CD14-positive monocyte (primary cell): ENCODE measurements around the gene PXN. TPM values are rescaled to one million over a fixed set of nuclear protein-coding genes. Genes with fewer than 3 reads are reported as not detected.

Experiments
- DNase-seq, 3 donors: peaks; one replicate each; pipeline ENCODE4 v3.0.0-alpha.2; 2011 to 2022
- H2AFZ ChIP-seq: 2 replicates; pipeline ENCODE4 v1.6.0; 2012; ENCODE audit warnings: mild to moderate bottlenecking, low read depth, low read length, inconsistent platforms; ENCODE audit not compliant: insufficient read depth, poor library complexity, severe bottlenecking
- H3K27ac ChIP-seq, 2 donors: 1 replicate in 1 of 2; 2 replicates in 1 of 2; pipeline ENCODE4 v1.5.1; 2012 to 2013; ENCODE audit warnings: low read length in 2 of 2, control low read depth in 1 of 2, inconsistent platforms in 1 of 2, low read depth in 1 of 2, mild to moderate bottlenecking in 1 of 2
- H3K27me3 ChIP-seq, 2 donors: one replicate each; pipeline versions ENCODE4 v1.6.0 to v1.6.1; 2011 to 2013; ENCODE audit warnings: low read length in 2 of 2; ENCODE audit not compliant: control insufficient read depth in 2 of 2, insufficient read depth in 2 of 2
- H3K36me3 ChIP-seq, 2 donors: replicated peaks in 1 of 2; 1 replicate in 1 of 2; 2 replicates in 1 of 2; pipeline versions ENCODE4 v1.5.1 to v1.6.1; 2012 to 2013; ENCODE audit warnings: low read length in 2 of 2, control low read depth in 1 of 2, inconsistent platforms in 1 of 2, mild to moderate bottlenecking in 1 of 2; ENCODE audit not compliant: insufficient read depth in 2 of 2, control insufficient read depth in 1 of 2
- H3K4me1 ChIP-seq, 2 donors: 1 replicate in 1 of 2; 2 replicates in 1 of 2; pipeline versions ENCODE4 v1.5.1 to v1.6.1; 2012 to 2013; ENCODE audit warnings: low read length in 2 of 2, control low read depth in 1 of 2, inconsistent platforms in 1 of 2, mild to moderate bottlenecking in 1 of 2, moderate library complexity in 1 of 2; ENCODE audit not compliant: insufficient read depth in 2 of 2, control insufficient read depth in 1 of 2
- H3K4me2 ChIP-seq: replicated peaks from 2 replicates; pipeline ENCODE3; 2012; ENCODE audit warnings: low read length, moderate library complexity, mild to moderate bottlenecking; ENCODE audit not compliant: poor library complexity, severe bottlenecking; ENCODE audit errors: extremely low read depth
- H3K4me3 ChIP-seq, 3 experiments: fragments of 200-600 bp in 1 of 3; sonication (generic) in 1 of 3; replicated peaks in 1 of 3; 1 replicate in 2 of 3; 2 replicates in 1 of 3; pipeline ENCODE4 v1.5.1; 2011 to 2013; ENCODE audit warnings: low read length in 3 of 3, mild to moderate bottlenecking in 3 of 3, control low read depth in 2 of 3, low read depth in 2 of 3, inconsistent platforms in 1 of 3, moderate library complexity in 1 of 3
- H3K79me2 ChIP-seq: 2 replicates; pipeline ENCODE4 v1.6.0; 2012; ENCODE audit warnings: mild to moderate bottlenecking, control low read depth, inconsistent platforms, low read length, moderate library complexity; ENCODE audit not compliant: insufficient read depth
- H3K9ac ChIP-seq: 2 replicates; pipeline ENCODE4 v1.6.0; 2017; ENCODE audit warnings: low read length, mild to moderate bottlenecking; ENCODE audit not compliant: insufficient read depth, poor library complexity, severe bottlenecking
- H3K9me3 ChIP-seq, 2 donors: replicated peaks in 1 of 2; 1 replicate in 1 of 2; 2 replicates in 1 of 2; pipeline versions ENCODE4 v1.5.1 to v1.6.1; 2012 to 2013; ENCODE audit warnings: low read length in 2 of 2, control low read depth in 1 of 2; ENCODE audit not compliant: control insufficient read depth in 1 of 2, insufficient read depth in 1 of 2
- H4K20me1 ChIP-seq: 2 replicates; pipeline ENCODE4 v1.6.0; 2012; ENCODE audit warnings: mild to moderate bottlenecking, low read length, control low read depth, moderate library complexity; ENCODE audit not compliant: insufficient read depth
- H3K27ac Mint-ChIP-seq, 7 donors: one replicate each; pipeline ENCODE4 v1.8.0; 2020; ENCODE audit warnings: mild to moderate bottlenecking in 7 of 7, mixed read lengths in 7 of 7, moderate library complexity in 6 of 7, inconsistent platforms in 2 of 7
- H3K27me3 Mint-ChIP-seq, 3 donors: one replicate each; pipeline ENCODE4 v1.8.0; 2021 to 2022; ENCODE audit warnings: low read depth in 3 of 3, mild to moderate bottlenecking in 3 of 3, mixed read lengths in 3 of 3, moderate library complexity in 3 of 3, inconsistent platforms in 1 of 3
- H3K36me3 Mint-ChIP-seq, 2 donors: one replicate each; pipeline ENCODE4 v1.8.0; 2020; ENCODE audit warnings: mixed read lengths in 2 of 2, inconsistent platforms in 1 of 2, mild to moderate bottlenecking in 1 of 2
- H3K4me1 Mint-ChIP-seq: one replicate; pipeline ENCODE4 v1.8.0; 2020; ENCODE audit warnings: mild to moderate bottlenecking, mixed read lengths
- H3K4me3 Mint-ChIP-seq, 2 donors: one replicate each; pipeline ENCODE4 v1.8.0; 2020; ENCODE audit warnings: mild to moderate bottlenecking in 2 of 2, mixed read lengths in 2 of 2, moderate library complexity in 1 of 2
- H3K9me3 Mint-ChIP-seq, 7 donors: one replicate each; pipeline ENCODE4 v1.8.0; 2020 to 2022; ENCODE audit warnings: mixed read lengths in 7 of 7, mild to moderate bottlenecking in 6 of 7, moderate library complexity in 6 of 7, inconsistent platforms in 2 of 7
- CTCF ChIP-seq: fragments of 200-600 bp; IDR thresholded peaks from one replicate; pipeline ENCODE4 v1.8.0; 2022; ENCODE audit warnings: antibody characterized with exemption, mild to moderate bottlenecking
- WGBS: methylation state at CpG from one replicate; pipeline ENCODE4 v1.1.5; 2013; ENCODE audit warnings: missing lambda C conversion rate; ENCODE audit not compliant: insufficient coverage; 5-methylcytosine and 5-hydroxymethylcytosine counted together
- intact Hi-C, 2 donors: fragments of 100-400 bp; cut with micrococcal nuclease; formaldehyde crosslinking; loops; one replicate each; pipeline versions ENCODE4 v1.15.0 to v1.15.1; 2023
- polyA plus RNA-seq, 3 donors: library from polyadenylated mRNA; depleted of rRNA in 1 of 3; unstranded in 2 of 3; stranded (reverse) in 1 of 3; fragments of 300-500 nt in 2 of 3; fragments of >200 nt in 1 of 3; fragmentation: Illumina TruSeq in 2 of 3; gene quantifications; 1 replicate in 2 of 3; 2 replicates in 1 of 3; pipeline ENCODE4 v1.2.3, GENCODE V29; 2012 to 2021

Gene PXN
- polyA plus RNA-seq, 3 donors = 62.5 to 106 (median 98.4) TPM

GRCh38 chr12:120276734-120277133 is 11.2 kb upstream of the PXN start:
- no peak overlapping the region for H3K9ac ChIP-seq
- Mint-ChIP-seq H3K9me3 (peaks cover 0 to 6% (median 3%) of the 10 kb centered on the region in 7 donors), H3K27me3 (peaks cover 9 to 16% (median 12%) of the 10 kb centered on the region in 3 donors), H3K36me3 (no peaks in the 10 kb centered on the region), H3K4me3 (no peak overlapping the region), H3K4me1 (no peaks in the 10 kb centered on the region), H3K27ac (no peak overlapping the region)
- H3K27ac ChIP-seq = no peak overlapping the region
- no peak overlapping the region for H2AFZ ChIP-seq
- no peak overlapping the region for H3K4me3 ChIP-seq
- H3K79me2 ChIP-seq = no peaks in the 10 kb centered on the region
- H3K36me3 ChIP-seq = no peaks in the 10 kb centered on the region
- H3K9me3 ChIP-seq = no peaks in the 10 kb centered on the region
- H3K27me3 ChIP-seq = no peaks in the 10 kb centered on the region
- H4K20me1 ChIP-seq = no peaks in the 10 kb centered on the region
- no peak overlapping the region for H3K4me2 ChIP-seq
- intact Hi-C loops = no loop called here
- WGBS = 86% methylated on average over 1 of the region's 6 CpGs
- no peak for TF ChIP-seq CTCF
- DNase-seq = no peak
- H3K4me1 ChIP-seq = no peaks in the 10 kb centered on the region

- 31% methylated on average over 2 of the region's 4 CpGs for WGBS
- no peaks in the 10 kb centered on the region for H3K36me3 ChIP-seq
- H3K79me2 ChIP-seq = peaks cover 28% of the 10 kb centered on the region
- no peak overlapping the region for H3K27ac ChIP-seq
- no peaks in the 10 kb centered on the region for H3K9me3 ChIP-seq
- no peak overlapping the region for H3K4me3 Mint-ChIP-seq
- no peak for TF ChIP-seq CTCF
- intact Hi-C loops = no loop called here
- peaks cover 2 to 11% of the 10 kb centered on the region in 2 donors for H3K36me3 Mint-ChIP-seq
- no peak overlapping the region for H3K4me3 ChIP-seq
- no peak overlapping the region for H3K9ac ChIP-seq
- no peak overlapping the region for H3K4me2 ChIP-seq
- peaks cover 31% of the 10 kb centered on the region for H3K4me1 Mint-ChIP-seq
- no peak overlapping the region for H2AFZ ChIP-seq
- no peaks in the 10 kb centered on the region for H3K9me3 Mint-ChIP-seq
- H3K27me3 Mint-ChIP-seq = peaks cover 1 to 3% (median 2%) of the 10 kb centered on the region in 3 donors
- peaks cover 23% of the 10 kb centered on the region for H4K20me1 ChIP-seq
- DNase-seq = no peak
- peaks cover 25 to 32% of the 10 kb centered on the region in 2 donors for H3K4me1 ChIP-seq
- no peak overlapping the region for H3K27ac Mint-ChIP-seq
- no peaks in the 10 kb centered on the region for H3K27me3 ChIP-seq
Measured at GRCh38 chr12:120267736-120268135, 2.2 kb upstream of the PXN start.
